ENCODE results near the gene HIGD1C.
"Not testable (repeated sequence)": the region's sequence is repeated elsewhere in the genome, so short reads cannot be mapped to it uniquely, and the experiment has no call there.

The HIGD1C gene

DNA sequence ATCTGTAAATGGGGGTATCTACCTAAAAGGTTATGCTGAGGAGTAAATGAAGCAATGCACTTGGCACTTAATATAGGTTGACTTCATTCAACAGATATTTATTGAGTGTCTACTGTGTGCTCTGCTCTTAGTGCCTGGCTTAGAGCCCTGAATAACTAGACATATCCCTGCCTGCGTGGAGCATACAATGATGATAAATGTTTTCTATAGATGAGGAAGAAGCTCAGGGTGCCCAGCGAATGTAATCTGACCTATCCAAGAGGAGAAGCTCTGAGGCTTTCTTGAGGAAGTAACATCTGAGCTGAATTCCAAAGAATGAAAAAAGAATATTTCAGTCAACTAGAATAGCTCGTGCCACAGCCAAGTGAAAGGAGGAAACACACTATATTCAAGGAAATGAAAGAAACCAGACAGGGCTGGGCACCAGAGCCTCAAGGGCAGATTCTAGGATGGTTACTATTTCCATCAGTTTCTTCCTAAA, 17.9 kb upstream of the HIGD1C start:
- no peak for DNase-seq

- DNase-seq, result no peak
Observed at GRCh38 chr12:50934981-50935807, 17.1 kb upstream of the HIGD1C start.

DNA sequence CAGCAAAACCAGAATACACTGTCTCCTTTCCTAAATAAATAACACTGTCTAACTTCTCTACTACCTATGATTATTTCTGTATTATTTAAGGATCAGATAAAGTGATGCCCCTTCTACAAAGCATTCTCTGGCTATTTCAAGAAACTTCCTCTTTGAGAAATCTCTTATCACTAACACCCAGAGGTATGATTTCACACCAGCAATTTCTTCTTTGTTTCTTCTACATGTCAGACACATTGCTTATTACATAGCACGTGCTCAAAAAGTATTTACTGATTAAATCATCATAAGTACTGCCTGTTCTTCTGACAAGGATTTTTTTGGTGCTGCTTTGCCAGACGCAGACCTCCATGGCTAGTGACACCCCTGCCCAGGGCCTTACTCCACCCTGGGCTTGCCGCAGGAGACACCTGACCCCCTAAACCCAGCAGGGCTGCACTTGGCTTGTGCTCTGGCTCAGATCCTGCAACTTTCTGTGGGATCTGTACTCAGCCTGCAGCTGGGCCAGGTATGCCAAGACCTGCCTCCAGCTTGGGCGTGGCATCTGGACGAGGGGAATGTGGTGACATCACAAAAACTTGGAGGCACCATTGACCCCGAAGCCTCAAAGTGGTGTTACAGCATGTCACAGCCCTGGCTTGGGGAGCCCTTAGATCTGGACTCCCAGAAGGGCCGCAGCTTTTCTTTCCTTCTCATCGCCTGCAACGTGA, 15.4 kb upstream of the HIGD1C start:
- DNase-seq, result no peak

DNA sequence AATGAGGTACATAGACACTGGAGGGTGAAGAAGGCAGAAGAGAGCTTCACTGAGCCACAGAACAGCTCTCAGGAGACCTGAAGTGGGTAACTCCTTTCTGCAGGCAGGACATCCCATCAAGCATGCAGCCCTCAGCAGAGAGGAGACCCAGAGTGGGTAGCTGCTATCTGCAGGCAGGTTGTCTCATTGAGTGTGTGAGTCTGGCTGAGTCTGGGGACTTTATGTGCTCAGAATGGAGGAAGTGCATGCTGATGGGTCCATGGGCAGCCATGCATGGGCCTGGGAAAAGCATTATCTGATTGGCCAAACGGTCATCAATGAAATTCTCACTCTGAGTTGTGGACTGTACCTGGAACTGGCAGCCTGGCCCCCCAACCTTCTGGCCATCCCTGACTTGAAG, 14.7 kb upstream of the HIGD1C start:
- no peak for DNase-seq

DNA sequence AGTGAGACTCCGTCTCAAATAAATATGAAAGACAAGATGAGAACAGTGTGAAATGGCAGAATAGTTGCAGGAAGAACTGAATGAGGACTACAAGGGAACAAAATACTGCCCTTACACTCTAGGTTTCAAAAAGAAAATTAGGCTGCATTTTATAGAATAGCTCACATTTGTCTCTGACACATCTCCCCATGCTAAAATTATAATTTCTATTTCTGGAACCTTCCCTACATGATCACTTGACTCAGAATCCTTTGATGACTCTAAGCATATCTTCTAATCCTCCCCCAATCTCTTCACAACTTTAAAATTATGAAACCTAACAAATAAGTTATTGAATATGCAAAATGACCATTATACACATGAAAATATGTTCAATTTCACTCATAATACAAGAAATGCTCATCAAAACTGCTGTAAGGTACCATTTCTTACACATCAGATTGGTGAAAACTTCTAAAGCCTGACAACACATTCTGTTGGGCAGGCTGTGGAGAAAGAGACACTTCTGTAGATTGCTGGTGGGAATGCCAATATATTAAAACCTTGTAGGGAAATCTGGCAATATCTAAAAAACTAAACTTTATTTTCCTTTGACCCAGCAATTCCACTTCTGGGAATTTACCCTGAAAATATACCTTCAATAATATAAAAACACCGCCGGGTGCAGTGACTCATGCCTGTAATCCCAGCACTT, 4.3 kb upstream of the HIGD1C start:
- no peak for DNase-seq

- no peak for DNase-seq
Observed at GRCh38 chr12:50948798-50949197, 3.5 kb upstream of the HIGD1C start.

GRCh38 chr12:50949801-50950302, 2.5 kb upstream of the HIGD1C start:
- DNase-seq, result no peak

DNA sequence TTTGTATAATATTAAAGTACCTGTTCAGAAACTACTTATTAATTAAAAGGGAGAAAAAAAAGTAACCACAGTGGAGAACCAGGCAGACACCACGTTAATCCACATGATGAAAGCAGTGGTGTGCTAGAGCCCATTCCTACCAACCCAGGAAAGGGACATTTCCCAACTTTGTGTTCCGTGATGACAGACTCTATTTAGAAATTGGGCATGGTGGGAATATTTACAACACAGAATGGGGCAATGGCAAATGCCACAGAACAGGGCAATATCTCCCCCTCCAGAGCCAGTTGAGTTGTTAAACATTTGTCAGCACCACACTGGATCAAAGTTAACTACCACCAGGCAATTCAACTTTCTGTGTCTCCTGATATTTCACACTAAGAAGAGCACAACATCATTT, 1.2 kb upstream of the HIGD1C start:
- DNase-seq, result no peak

GRCh38 chr12:50953047-50953446, 703 bp downstream of the HIGD1C start:
- DNase-seq, result no peak

DNA sequence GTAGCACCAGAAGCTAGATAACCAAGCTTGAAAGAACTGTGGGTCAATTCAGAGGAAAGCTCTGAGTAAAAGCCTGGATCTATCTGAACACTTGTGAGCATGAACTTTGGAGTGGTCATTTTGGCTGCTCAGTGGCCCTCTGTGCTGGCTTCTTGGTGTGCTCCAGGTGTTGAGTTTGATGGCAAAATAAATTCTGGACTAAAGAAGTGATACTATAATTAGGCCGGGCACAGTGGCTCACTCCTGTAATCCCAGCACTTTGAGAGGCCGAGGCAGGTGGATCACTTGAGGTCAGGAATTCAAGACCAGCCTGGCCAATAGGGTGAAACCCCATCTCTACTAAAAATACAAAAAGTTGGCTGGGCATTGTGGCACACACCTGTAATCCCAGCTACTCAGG, 2.4 kb downstream of the HIGD1C start:
- not testable (repeated sequence) for DNase-seq

- DNase-seq, result no peak
Observed at GRCh38 chr12:50955288-50955687, 2.9 kb downstream of the HIGD1C start.

DNA sequence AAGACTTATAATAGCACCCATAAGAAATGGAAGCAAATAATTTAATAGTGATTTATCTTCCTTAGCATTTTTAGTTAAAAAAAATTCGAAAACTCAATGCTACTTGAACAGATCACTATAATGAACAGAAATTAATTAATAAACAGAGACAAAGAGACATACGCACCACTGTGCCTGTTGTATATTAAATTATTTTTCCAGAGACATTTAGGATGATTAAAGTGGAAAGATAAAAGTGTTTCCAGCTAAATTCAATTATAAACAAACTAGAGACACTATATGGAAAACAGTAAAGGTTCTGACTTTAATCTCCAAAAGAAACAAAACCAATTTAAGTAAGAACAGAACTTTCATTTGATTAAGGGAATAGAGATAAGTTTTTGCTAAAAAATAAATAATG, 3.4 kb downstream of the HIGD1C start:
- DNase-seq, result no peak

DNA sequence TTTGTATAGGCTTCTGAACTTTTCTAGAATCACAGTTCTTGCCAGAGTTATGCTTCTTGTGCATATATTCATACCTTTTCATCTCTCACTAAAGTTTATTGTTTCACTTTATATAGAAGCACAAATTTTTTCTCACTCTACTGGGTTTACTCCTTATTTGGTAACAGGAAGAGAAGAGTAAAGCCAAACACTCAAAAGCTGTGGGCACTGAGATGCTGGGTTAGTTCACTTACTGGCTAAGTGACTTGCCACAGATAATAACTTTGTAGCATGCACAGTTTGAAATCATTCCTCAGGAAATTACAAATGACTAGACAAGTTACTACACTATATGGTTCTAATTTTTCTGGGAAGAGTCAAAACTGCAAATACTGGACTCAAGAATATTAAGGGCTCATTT, 7.8 kb downstream of the HIGD1C start:
- no peak for DNase-seq

- DNase-seq, result no peak
Observed at GRCh38 chr12:50961708-50962107, 9.4 kb downstream of the HIGD1C start.

DNA sequence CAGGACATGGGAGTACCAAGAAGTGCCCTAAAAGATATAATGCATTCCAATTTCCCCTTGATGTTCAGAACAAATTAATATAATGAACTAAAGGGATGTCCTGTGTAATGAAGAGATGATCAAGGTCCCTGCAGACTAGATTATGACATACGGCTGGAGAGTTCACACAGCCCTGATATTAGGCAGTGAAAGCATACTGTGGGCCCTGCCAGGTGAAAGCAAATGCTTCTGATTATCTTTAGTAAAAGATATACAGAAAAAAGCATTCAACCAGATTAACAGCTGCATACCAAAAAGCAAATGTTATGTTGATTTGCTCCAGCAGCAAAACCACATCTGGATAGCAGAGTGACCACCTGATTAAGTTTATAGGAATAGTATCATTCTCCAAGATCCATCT, 12.1 kb downstream of the HIGD1C start:
- no peak for DNase-seq

DNA sequence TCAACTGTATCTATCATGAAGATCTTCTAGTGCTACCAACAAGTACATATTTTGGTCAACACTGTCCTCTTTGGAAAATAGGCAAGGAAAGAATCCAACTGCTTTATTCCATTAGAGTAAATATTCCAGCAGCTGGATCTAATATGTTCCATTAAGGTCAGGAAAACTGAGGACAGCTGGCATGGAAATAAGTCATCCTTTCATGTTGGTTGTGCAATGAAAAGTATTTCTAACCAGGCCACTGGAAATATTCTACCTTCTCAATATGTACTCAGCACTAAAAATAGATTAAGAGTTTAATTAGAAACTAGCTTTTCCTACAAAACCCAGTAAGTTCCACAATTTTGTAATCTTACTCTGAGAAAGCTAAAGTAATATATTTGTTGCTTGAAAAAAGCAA, 19.6 kb downstream of the HIGD1C start:
- DNase-seq, result no peak

DNA sequence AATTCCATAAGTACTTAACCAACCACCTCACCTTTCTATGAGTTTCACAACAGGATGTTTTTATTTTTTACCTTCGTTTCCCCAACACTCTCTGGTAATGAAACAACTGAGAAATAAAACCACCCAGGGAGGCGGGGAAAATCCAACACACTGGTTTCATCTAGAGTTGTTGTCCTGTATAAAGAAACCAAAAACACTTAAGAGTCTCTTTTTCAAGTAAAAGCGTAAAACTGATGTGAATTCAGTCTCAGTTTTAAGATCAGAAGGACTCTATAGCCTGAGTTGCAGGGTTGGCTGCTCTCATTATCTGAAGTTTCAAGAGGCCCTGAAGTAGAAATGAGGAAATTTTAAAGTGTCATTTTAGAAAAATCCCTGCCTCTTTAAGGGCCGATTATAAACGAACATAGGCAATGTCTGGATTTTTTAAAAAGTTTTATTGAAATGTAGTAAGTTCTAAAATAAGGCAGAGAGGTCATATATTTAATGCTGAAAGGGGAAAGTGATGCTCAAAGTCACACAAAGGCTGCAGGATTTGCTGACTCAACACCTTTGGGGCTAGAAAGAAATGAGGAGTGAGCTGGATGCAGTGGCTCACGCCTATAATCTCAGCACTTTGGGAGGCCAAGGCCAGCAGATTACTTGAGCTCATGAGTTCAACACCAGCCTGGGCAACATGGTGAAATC, 27.2 kb downstream of the HIGD1C start:
- no peak for DNase-seq

DNA sequence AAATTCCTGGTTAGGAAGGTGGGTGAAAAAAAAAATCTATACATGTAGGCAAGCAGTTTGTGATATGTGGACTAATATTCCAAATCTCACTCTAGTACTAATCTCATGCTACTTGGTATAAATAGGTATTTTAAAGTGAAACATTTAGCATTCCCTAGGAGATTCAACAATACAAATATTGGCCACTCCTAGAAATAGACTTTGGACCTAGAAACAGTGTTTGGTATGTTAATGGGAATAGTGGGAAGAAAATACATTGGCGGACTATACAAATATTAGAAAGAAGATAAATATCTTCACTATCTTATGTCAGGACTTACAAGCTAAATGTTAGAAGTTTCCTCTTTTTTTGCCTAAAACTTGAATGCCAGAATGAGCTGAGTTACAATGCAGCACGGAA, 28.2 kb downstream of the HIGD1C start:
- DNase-seq, result no peak

- DNase-seq, result no peak
Observed at GRCh38 chr12:50981319-50982239, 29.2 kb downstream of the HIGD1C start.

DNA sequence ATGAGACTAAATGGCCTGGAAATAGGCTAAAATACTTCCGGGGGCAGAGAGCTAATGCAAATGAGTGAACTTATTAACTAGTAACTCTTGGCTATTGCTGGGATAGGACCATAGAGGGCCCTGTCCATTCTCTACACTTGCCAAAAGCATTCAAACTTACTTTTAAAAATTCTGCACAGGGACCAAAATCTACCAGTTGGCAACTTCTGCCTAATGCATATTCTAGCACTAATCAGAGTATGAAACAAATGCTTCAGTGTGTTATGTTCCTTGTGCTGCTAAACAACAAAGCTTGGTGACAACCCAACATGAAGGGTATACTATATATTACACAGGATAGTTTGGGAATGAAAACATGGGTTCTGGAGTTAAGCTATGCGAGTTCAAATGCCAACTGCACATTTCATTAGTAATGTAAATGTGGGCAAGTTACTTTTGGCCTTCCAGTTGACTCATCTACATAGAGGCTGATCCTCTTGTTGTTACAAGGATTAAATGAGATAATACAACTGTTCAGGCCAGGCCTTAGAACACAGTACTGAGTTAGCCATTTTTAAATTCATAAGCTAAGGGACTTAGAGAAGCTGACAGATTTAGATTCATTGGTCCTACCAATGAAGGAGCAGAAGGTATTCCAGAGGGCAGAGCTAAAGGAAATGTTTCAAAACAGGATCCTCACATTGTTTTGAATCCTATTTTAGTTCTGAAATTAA, 32.4 kb downstream of the HIGD1C start:
- DNase-seq, result no peak

GRCh38 chr12:50985322-50985721, 33.0 kb downstream of the HIGD1C start:
- no peak for DNase-seq

All from activated CD4-positive, alpha-beta T cell treated with anti-CD3 and anti-CD28 coated beads, Interleukin-2, amount 50 U/mL, for 4 hours (primary cell).